Measurements from ENCODE around the gene PABPN1L. TPM values are rescaled to one million over a fixed set of nuclear protein-coding genes. Genes with fewer than 3 reads are reported as not detected.

Gene PABPN1L
- total and polyA plus RNA-seq, 9 of the 15 experiments (the other 6 are each of a cell fraction or from before 2014, with no cell fraction given): 0.11 to 0.32 TPM; not detected in 7

DNA sequence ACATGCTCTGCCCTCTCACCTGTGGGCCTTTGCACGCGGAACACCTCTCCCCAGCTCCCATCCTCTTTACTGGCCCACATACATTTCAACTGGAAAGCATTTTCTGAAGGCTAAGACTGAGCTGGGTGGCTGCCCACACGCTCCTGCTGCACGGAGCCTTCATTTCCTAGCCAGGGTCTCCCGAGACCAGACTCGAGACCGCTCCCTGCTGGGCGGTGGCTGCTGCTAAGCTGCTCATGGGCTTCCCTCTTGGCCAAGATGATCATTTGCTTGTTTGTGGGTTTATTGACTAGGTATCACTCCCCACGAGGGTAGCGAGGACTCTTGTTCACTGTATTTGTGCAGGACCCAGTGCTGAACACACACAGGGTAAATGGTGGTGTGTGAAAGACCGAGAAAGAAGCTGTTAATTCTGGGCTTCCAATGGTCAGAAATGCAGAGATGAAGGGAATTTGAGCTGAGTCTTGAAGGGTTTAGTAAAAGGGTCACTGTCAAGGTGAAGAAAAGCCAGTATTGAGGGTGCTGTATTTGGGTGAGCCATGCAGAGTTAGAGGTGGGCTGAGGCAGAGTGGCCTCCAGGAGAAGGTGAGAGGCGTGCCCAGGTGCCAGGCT, 8.6 kb downstream of the PABPN1L start (continued):
- TF ChIP-seq NFE2 (IDR thresholded peaks at IDR 0.05; ENCODE audit: low read depth) (no peak), ZNF583 (CRISPR knock-in tag; IDR thresholded peaks at IDR 0.05) (no peak), CBFA2T2 (conservative IDR thresholded peaks at IDR 0.05) (no peak)
- TF ChIP-seq, protein P1, sequence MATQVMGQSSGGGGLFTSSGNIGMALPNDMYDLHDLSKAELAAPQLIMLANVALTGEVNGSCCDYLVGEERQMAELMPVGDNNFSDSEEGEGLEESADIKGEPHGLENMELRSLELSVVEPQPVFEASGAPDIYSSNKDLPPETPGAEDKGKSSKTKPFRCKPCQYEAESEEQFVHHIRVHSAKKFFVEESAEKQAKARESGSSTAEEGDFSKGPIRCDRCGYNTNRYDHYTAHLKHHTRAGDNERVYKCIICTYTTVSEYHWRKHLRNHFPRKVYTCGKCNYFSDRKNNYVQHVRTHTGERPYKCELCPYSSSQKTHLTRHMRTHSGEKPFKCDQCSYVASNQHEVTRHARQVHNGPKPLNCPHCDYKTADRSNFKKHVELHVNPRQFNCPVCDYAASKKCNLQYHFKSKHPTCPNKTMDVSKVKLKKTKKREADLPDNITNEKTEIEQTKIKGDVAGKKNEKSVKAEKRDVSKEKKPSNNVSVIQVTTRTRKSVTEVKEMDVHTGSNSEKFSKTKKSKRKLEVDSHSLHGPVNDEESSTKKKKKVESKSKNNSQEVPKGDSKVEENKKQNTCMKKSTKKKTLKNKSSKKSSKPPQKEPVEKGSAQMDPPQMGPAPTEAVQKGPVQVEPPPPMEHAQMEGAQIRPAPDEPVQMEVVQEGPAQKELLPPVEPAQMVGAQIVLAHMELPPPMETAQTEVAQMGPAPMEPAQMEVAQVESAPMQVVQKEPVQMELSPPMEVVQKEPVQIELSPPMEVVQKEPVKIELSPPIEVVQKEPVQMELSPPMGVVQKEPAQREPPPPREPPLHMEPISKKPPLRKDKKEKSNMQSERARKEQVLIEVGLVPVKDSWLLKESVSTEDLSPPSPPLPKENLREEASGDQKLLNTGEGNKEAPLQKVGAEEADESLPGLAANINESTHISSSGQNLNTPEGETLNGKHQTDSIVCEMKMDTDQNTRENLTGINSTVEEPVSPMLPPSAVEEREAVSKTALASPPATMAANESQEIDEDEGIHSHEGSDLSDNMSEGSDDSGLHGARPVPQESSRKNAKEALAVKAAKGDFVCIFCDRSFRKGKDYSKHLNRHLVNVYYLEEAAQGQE (IDR thresholded peaks at IDR 0.05; ENCODE audit: borderline replicate concordance): peak; percentile 51; the same call in 1 of the 2 replicates
- TF ChIP-seq, protein P1 (CRISPR knock-in tag; IDR thresholded peaks at IDR 0.05; ENCODE audit: low read depth): no peak
- TF ChIP-seq, protein P2, sequence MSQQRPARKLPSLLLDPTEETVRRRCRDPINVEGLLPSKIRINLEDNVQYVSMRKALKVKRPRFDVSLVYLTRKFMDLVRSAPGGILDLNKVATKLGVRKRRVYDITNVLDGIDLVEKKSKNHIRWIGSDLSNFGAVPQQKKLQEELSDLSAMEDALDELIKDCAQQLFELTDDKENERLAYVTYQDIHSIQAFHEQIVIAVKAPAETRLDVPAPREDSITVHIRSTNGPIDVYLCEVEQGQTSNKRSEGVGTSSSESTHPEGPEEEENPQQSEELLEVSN (IDR thresholded peaks at IDR 0.05; ENCODE audit: borderline replicate concordance in 1 of 2, extremely low read depth in 1 of 2, insufficient read depth in 1 of 2, insufficient read length in 1 of 2, low read depth in 1 of 2, low read length in 1 of 2, poor library complexity in 1 of 2, severe bottlenecking in 1 of 2): peak in 1 of 2 experiments; percentile 13

Data from K562 (cell line).